ENCODE measurements around the gene WNT11.

- TF ChIP-seq CTCF (IDR thresholded peaks at IDR 0.05), result no peak
- TF ChIP-seq POLR2A (IDR thresholded peaks at IDR 0.05), result no peak
Measured at GRCh38 chr11:76160856-76161255, 45.4 kb downstream of the WNT11 start.
